GOT3 (cell line): Measurements from ENCODE around the gene FSTL4.
"Not testable (repeated sequence)": the region's sequence is repeated elsewhere in the genome, so short reads cannot be mapped to it uniquely, and the experiment has no call there.

Experiments used
- DNase-seq: peaks from one replicate; lab custom pipeline; 2025; ENCODE audit warnings: mixed read lengths; lab: John Stamatoyannopoulos, UW

Gene FSTL4

GRCh38 chr5:133222040-133222439, 390.3 kb downstream of the FSTL4 start:
- DNase-seq, result no peak

- DNase-seq, result no peak
Observed at GRCh38 chr5:133220851-133221674, 391.3 kb downstream of the FSTL4 start.

- DNase-seq, result no peak
Observed at GRCh38 chr5:133219296-133219695, 393.0 kb downstream of the FSTL4 start.

GRCh38 chr5:133216138-133216537, 396.2 kb downstream of the FSTL4 start:
- not testable (repeated sequence) for DNase-seq

- no peak for DNase-seq
Observed at GRCh38 chr5:133214153-133214820, 398.1 kb downstream of the FSTL4 start.

GRCh38 chr5:133205649-133206048, 406.7 kb downstream of the FSTL4 start:
- no peak for DNase-seq

GRCh38 chr5:133205204-133205603, 407.1 kb downstream of the FSTL4 start:
- no peak for DNase-seq

- no peak for DNase-seq
Observed at GRCh38 chr5:133203317-133204305, 408.7 kb downstream of the FSTL4 start.

GRCh38 chr5:133202066-133202665, 410.2 kb downstream of the FSTL4 start:
- DNase-seq, result no peak

- DNase-seq, result no peak
Observed at GRCh38 chr5:133201310-133201709, 411.0 kb downstream of the FSTL4 start.

- no peak for DNase-seq
Observed at GRCh38 chr5:133200256-133200655, 412.1 kb downstream of the FSTL4 start.

GRCh38 chr5:133199417-133200178, 412.7 kb downstream of the FSTL4 start:
- DNase-seq, result no peak

- no peak for DNase-seq
Observed at GRCh38 chr5:133198511-133198910, 413.8 kb downstream of the FSTL4 start.

- DNase-seq, result no peak
Observed at GRCh38 chr5:133196441-133197085, 415.8 kb downstream of the FSTL4 start.

- DNase-seq, result no peak
Observed at GRCh38 chr5:133195250-133195649, 417.1 kb downstream of the FSTL4 start.

- DNase-seq, result no peak
Observed at GRCh38 chr5:133193794-133194193, 418.5 kb downstream of the FSTL4 start.

- DNase-seq, result no peak
Observed at GRCh38 chr5:133192716-133193115, 419.6 kb downstream of the FSTL4 start.

GRCh38 chr5:133189881-133190280, 422.5 kb downstream of the FSTL4 start:
- no peak for DNase-seq

GRCh38 chr5:133179405-133179804, 432.9 kb downstream of the FSTL4 start:
- DNase-seq, result no peak

- DNase-seq, result not testable (repeated sequence)
Observed at GRCh38 chr5:133170756-133171387, 441.5 kb downstream of the FSTL4 start.
